ENCODE data around the gene TMEM141.
"Not testable (repeated sequence)": the region's sequence is repeated elsewhere in the genome, so short reads cannot be mapped to it uniquely, and the experiment has no call there.

The TMEM141 gene

GRCh38 chr9:136794281-136794999, 3.3 kb downstream of the TMEM141 start:
- no peak for DNase-seq (ENCODE audit: low spot score)

GRCh38 chr9:136795000-136795348, 3.8 kb downstream of the TMEM141 start:
- no peak for DNase-seq (ENCODE audit: low spot score)

GRCh38 chr9:136796238-136796774, 5.2 kb downstream of the TMEM141 start, which contains the start of gene CCDC183:
Gene CCDC183, plus strand, starts transcription at chr9:136796338. Its CDS starts 60 bp downstream, at chr9:136796398.
- DNase-seq (ENCODE audit: low spot score): no peak

GRCh38 chr9:136796775-136797347, 5.7 kb downstream of the TMEM141 start:
- DNase-seq (ENCODE audit: low spot score): not testable (repeated sequence)

- DNase-seq (ENCODE audit: low spot score): no peak
These were observed 7.5 kb downstream of the TMEM141 start for GRCh38 chr9:136798708-136799078.

- no peak for DNase-seq (ENCODE audit: low spot score)
These were observed 8.1 kb downstream of the TMEM141 start for GRCh38 chr9:136799079-136799853.

- DNase-seq (ENCODE audit: low spot score): peak; percentile 91
These were observed 8.9 kb downstream of the TMEM141 start for GRCh38 chr9:136799854-136800657.

GRCh38 chr9:136802321-136802720, 11.2 kb downstream of the TMEM141 start:
- no peak for DNase-seq (ENCODE audit: low spot score)

GRCh38 chr9:136803009-136803550, 11.9 kb downstream of the TMEM141 start:
- DNase-seq (ENCODE audit: low spot score): not testable (repeated sequence)

- no peak for DNase-seq (ENCODE audit: low spot score)
These were observed 12.7 kb downstream of the TMEM141 start for GRCh38 chr9:136803551-136804508.

- no peak for DNase-seq (ENCODE audit: low spot score)
These were observed 13.5 kb downstream of the TMEM141 start for GRCh38 chr9:136804509-136805206.

- no peak for DNase-seq (ENCODE audit: low spot score)
These were observed 14.1 kb downstream of the TMEM141 start for GRCh38 chr9:136805207-136805740.

- no peak for DNase-seq (ENCODE audit: low spot score)
These were observed 14.9 kb downstream of the TMEM141 start for GRCh38 chr9:136806067-136806466.

GRCh38 chr9:136806631-136807201, 15.6 kb downstream of the TMEM141 start:
- DNase-seq (ENCODE audit: low spot score): no peak

- DNase-seq (ENCODE audit: low spot score): peak; percentile 94
These were observed 16.3 kb downstream of the TMEM141 start, which contains the start of gene RABL6 for GRCh38 chr9:136807281-136808074. Gene RABL6, plus strand, starts transcription at chr9:136807948. Its CDS starts 249 bp downstream, at chr9:136808197.

- peak; percentile 54 for DNase-seq (ENCODE audit: low spot score)
These were observed 17.1 kb downstream of the TMEM141 start for GRCh38 chr9:136808075-136808805.

- no peak for DNase-seq (ENCODE audit: low spot score)
These were observed 17.6 kb downstream of the TMEM141 start for GRCh38 chr9:136808806-136809158.
